MM.1S (cell line): ENCODE results near the gene BSN.

Experiments
- DNase-seq: peaks from one replicate; pipeline ENCODE4 v3.0.0-alpha.2; 2015
- H2AFZ ChIP-seq: fragments of 300-600 bp; sonication (generic); 2 replicates; pipeline ENCODE4 v1.6.0; 2016; ENCODE audit warnings: antibody characterized with exemption, low read length
- H3F3A ChIP-seq: fragments of 300-600 bp; sonication (generic); 2 replicates; pipeline ENCODE4 v1.6.1; 2016; ENCODE audit warnings: mild to moderate bottlenecking, antibody characterized with exemption, low read length, moderate library complexity, mixed read lengths; ENCODE audit not compliant: insufficient read depth
- H3K27ac ChIP-seq: fragments of 300-600 bp; sonication (generic); 2 replicates; pipeline ENCODE4 v1.5.1; 2016; ENCODE audit warnings: mild to moderate bottlenecking, low read length
- H3K27me3 ChIP-seq: fragments of 300-600 bp; sonication (generic); replicated peaks from 2 replicates; pipeline ENCODE4 v1.6.0; 2016; ENCODE audit warnings: low read length; ENCODE audit not compliant: insufficient read depth
- H3K36me3 ChIP-seq: fragments of 300-600 bp; sonication (generic); replicated peaks from 2 replicates; pipeline ENCODE4 v1.6.1; 2016; ENCODE audit warnings: mild to moderate bottlenecking, low read length, mixed read lengths; ENCODE audit not compliant: insufficient read depth
- H3K4me1 ChIP-seq: fragments of 300-600 bp; sonication (generic); 2 replicates; pipeline ENCODE4 v1.6.1; 2016; ENCODE audit warnings: low read length, mixed read lengths
- H3K4me2 ChIP-seq: fragments of 300-600 bp; sonication (generic); 2 replicates; pipeline ENCODE4 v1.6.0; 2016; ENCODE audit warnings: low read depth, low read length
- H3K4me3 ChIP-seq: fragments of 300-600 bp; sonication (generic); 2 replicates; pipeline ENCODE4 v1.5.1; 2016; ENCODE audit warnings: low read length, mixed read lengths
- H3K79me2 ChIP-seq: fragments of 300-600 bp; sonication (generic); 2 replicates; pipeline ENCODE4 v1.6.1; 2016; ENCODE audit warnings: mixed run types, low read length, mixed read lengths
- H3K9ac ChIP-seq: fragments of 300-600 bp; sonication (generic); 2 replicates; pipeline ENCODE4 v1.6.1; 2016; ENCODE audit warnings: low read length, mixed read lengths
- H3K9me2 ChIP-seq: fragments of 300-600 bp; sonication (generic); replicated peaks from 2 replicates; pipeline ENCODE4 v1.6.1; 2016; ENCODE audit warnings: mild to moderate bottlenecking, low read length, mixed read lengths; ENCODE audit not compliant: insufficient read depth
- H3K9me3 ChIP-seq: fragments of 300-600 bp; sonication (generic); replicated peaks from 2 replicates; pipeline ENCODE4 v1.6.1; 2016; ENCODE audit warnings: mild to moderate bottlenecking, low read length, mixed read lengths; ENCODE audit not compliant: insufficient read depth
- H4K20me1 ChIP-seq: fragments of 300-600 bp; sonication (generic); 2 replicates; pipeline ENCODE4 v1.6.1; 2016; ENCODE audit warnings: mild to moderate bottlenecking, low read length, moderate library complexity, mixed read lengths; ENCODE audit not compliant: insufficient read depth
- CTCF ChIP-seq: fragments of 300-600 bp; sonication (generic); IDR thresholded peaks from 2 replicates; pipeline ENCODE4 v1.5.1; 2016; ENCODE audit warnings: antibody characterized with exemption, low read length, mixed read lengths
- EZH2 ChIP-seq: fragments of 300-600 bp; sonication (generic); optimal IDR thresholded peaks from 2 replicates; pipeline ENCODE3; 2017; ENCODE audit warnings: low read depth, mild to moderate bottlenecking, antibody characterized with exemption, low read length, mixed read lengths
- EZH2phosphoT487 ChIP-seq: fragments of 300-600 bp; sonication (generic); IDR thresholded peaks from 2 replicates; pipeline ENCODE4 v1.6.1; 2018; ENCODE audit warnings: antibody characterized with exemption, low read length

Gene BSN

GRCh38 chr3:49665822-49666519 is 111.7 kb downstream of the BSN start:
- Histone ChIP-seq H3K36me3 (no peaks in the 10 kb centered on the region), H3F3A (no peaks in the 10 kb centered on the region), H3K9ac (no peak overlapping the region), H3K27ac (no peak overlapping the region), H3K9me2 (no peaks in the 10 kb centered on the region), H4K20me1 (no peaks in the 10 kb centered on the region), H3K9me3 (no peaks in the 10 kb centered on the region), H3K27me3 (peaks cover 29% of the 10 kb centered on the region), H2AFZ (no peak overlapping the region), H3K4me3 (no peak overlapping the region), H3K4me1 (no peaks in the 10 kb centered on the region), H3K4me2 (no peak overlapping the region), H3K79me2 (no peaks in the 10 kb centered on the region)
- no peak for DNase-seq
- TF ChIP-seq EZH2phosphoT487, result no peak
- TF ChIP-seq CTCF, result no peak
- no peak for TF ChIP-seq EZH2

- Histone ChIP-seq H3K9ac (no peak overlapping the region), H3K4me2 (no peak overlapping the region), H4K20me1 (no peaks in the 10 kb centered on the region), H3K27me3 (peaks cover 23% of the 10 kb centered on the region), H3K4me1 (no peaks in the 10 kb centered on the region), H3K9me2 (no peaks in the 10 kb centered on the region), H3K79me2 (no peaks in the 10 kb centered on the region), H3F3A (no peaks in the 10 kb centered on the region), H3K27ac (no peak overlapping the region), H3K4me3 (no peak overlapping the region), H3K36me3 (no peaks in the 10 kb centered on the region), H2AFZ (no peak overlapping the region), H3K9me3 (no peaks in the 10 kb centered on the region)
- TF ChIP-seq CTCF, result no peak
- no peak for TF ChIP-seq EZH2
- no peak for TF ChIP-seq EZH2phosphoT487
- no peak for DNase-seq
Observed at GRCh38 chr3:49666592-49666991, 112.3 kb downstream of the BSN start.

- Histone ChIP-seq H3F3A (0 out of 2 replicates have a peak, but pooled peaks cover 4% of the 10 kb centered on the region), H4K20me1 (no peaks in the 10 kb centered on the region), H3K9me2 (no peaks in the 10 kb centered on the region), H2AFZ (no peak overlapping the region), H3K4me1 (no peaks in the 10 kb centered on the region), H3K9me3 (no peaks in the 10 kb centered on the region), H3K9ac (no peak overlapping the region), H3K27me3 (peaks cover 19% of the 10 kb centered on the region), H3K4me2 (no peak overlapping the region), H3K27ac (no peak overlapping the region), H3K4me3 (no peak overlapping the region), H3K36me3 (no peaks in the 10 kb centered on the region), H3K79me2 (no peaks in the 10 kb centered on the region)
- no peak for DNase-seq
- TF ChIP-seq EZH2phosphoT487 (no peak), EZH2 (no peak), CTCF (no peak)
Observed at GRCh38 chr3:49667701-49668413, 113.6 kb downstream of the BSN start.
